Cardiac muscle cell (in vitro differentiated cells and primary cell): ENCODE results near the gene MACROD2. TPM values are rescaled to one million over a fixed set of nuclear protein-coding genes. Genes with fewer than 3 reads are reported as not detected.
"Not testable (repeated sequence)": the region's sequence is repeated elsewhere in the genome, so short reads cannot be mapped to it uniquely, and the experiment has no call there.

Experiments
- DNase-seq, 2 donors: peaks; one replicate each; pipeline versions ENCODE4 v3.0.0 to v3.0.0-alpha.2; 2010 to 2017; ENCODE audit warnings: low read depth in 1 of 2, low spot score in 1 of 2
- H3K27ac ChIP-seq: fragments of 200-600 bp; sonication (generic); 2 replicates; pipeline ENCODE4 v1.5.1; 2016
- H3K27me3 ChIP-seq: fragments of 200-600 bp; sonication (generic); 2 replicates; pipeline ENCODE4 v1.6.0; 2016; ENCODE audit warnings: control low read depth
- H3K36me3 ChIP-seq: fragments of 200-600 bp; sonication (generic); 2 replicates; pipeline ENCODE4 v1.5.1; 2016; ENCODE audit warnings: control low read depth
- H3K4me1 ChIP-seq: fragments of 200-600 bp; sonication (generic); 2 replicates; pipeline ENCODE4 v1.8.1; 2017; ENCODE audit warnings: low read depth, mild to moderate bottlenecking, mixed run types
- H3K4me3 ChIP-seq: fragments of 200-600 bp; sonication (generic); 2 replicates; pipeline ENCODE4 v1.5.1; 2016; ENCODE audit warnings: mild to moderate bottlenecking
- H3K9me3 ChIP-seq: fragments of 200-600 bp; sonication (generic); 2 replicates; pipeline ENCODE4 v1.5.1; 2017; ENCODE audit warnings: low read depth, mild to moderate bottlenecking, control low read depth
- polyA plus RNA-seq: library from polyadenylated mRNA; unstranded; fragments of >200 nt; fragmentation: Nextera tagmentation; extraction: Ambion mirVana; gene quantifications from 2 replicates; pipeline ENCODE4 v1.2.1, GENCODE V29; 2016
- total RNA-seq: library from RNA; depleted of rRNA; stranded (reverse); fragments of >200 nt; gene quantifications from 2 replicates; pipeline ENCODE4 v1.2.3, GENCODE V29; 2016
- TF ChIP-seq, protein P1 (sequence below): IDR thresholded peaks from 2 replicates; pipeline ENCODE4 v1.5.1; 2012; ENCODE audit warnings: low read depth, mild to moderate bottlenecking, low read length

The MACROD2 gene
- total and polyA plus RNA-seq, 2 experiments from 2014 or later = 9.3 to 14.4 TPM

DNA sequence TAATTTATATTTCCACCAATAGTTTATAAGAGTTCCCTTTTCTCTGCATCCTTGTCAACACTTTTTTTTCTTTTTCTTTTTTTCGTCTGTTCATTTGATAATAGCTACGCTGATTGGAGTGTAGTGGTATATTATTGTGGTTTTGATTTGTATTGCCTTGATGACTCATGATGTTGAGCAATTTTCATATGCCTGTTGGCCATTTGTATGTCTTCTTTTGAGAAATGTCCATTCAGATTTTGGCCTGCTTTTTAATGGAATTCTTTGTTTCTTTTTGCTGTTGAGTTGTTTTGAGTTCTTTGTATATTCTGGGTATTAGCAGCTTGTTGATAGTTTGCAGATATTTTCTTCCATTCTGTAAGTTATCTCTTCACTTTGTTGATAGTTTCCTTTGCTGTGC lies 1804.6 kb downstream of the MACROD2 start:
- TF ChIP-seq, protein P1, sequence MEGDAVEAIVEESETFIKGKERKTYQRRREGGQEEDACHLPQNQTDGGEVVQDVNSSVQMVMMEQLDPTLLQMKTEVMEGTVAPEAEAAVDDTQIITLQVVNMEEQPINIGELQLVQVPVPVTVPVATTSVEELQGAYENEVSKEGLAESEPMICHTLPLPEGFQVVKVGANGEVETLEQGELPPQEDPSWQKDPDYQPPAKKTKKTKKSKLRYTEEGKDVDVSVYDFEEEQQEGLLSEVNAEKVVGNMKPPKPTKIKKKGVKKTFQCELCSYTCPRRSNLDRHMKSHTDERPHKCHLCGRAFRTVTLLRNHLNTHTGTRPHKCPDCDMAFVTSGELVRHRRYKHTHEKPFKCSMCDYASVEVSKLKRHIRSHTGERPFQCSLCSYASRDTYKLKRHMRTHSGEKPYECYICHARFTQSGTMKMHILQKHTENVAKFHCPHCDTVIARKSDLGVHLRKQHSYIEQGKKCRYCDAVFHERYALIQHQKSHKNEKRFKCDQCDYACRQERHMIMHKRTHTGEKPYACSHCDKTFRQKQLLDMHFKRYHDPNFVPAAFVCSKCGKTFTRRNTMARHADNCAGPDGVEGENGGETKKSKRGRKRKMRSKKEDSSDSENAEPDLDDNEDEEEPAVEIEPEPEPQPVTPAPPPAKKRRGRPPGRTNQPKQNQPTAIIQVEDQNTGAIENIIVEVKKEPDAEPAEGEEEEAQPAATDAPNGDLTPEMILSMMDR = no peak
- H3K4me1 ChIP-seq = no peaks in the 10 kb centered on the region
- peak in 1 of 2 donors; percentile 3 for DNase-seq

DNA sequence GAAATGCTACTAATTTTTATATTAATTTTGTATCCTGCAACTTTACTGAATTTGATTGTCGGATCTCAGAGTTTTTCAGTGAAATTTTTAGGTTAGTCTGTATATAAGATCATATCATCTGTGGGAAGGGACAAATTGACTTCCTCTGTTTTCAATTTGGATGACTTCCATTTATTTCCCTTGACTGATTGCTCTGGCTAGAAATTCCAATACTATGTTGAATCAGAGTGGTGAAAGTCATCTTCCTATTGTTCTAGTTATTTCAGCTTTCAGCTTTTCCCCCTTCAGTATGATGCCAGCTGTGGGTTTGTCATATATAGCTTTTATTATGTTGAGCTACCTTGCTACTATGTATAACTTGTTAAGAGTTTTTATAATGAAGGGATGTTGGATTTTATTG lies 1806.7 kb downstream of the MACROD2 start:
- TF ChIP-seq, protein P1 = no peak
- no peaks in the 10 kb centered on the region for H3K27me3 ChIP-seq
- no peak overlapping the region for H3K27ac ChIP-seq
- no peak overlapping the region for H3K4me3 ChIP-seq
- H3K9me3 ChIP-seq = no peaks in the 10 kb centered on the region
- DNase-seq = no peak
- H3K4me1 ChIP-seq = no peaks in the 10 kb centered on the region
- H3K36me3 ChIP-seq = no peaks in the 10 kb centered on the region

More for the DNA sequence above, 1804.6 kb downstream of the MACROD2 start:
- Histone ChIP-seq H3K4me3 (no peak overlapping the region), H3K9me3 (no peaks in the 10 kb centered on the region), H3K27ac (no peak overlapping the region), H3K36me3 (no peaks in the 10 kb centered on the region), H3K27me3 (no peaks in the 10 kb centered on the region)

DNA sequence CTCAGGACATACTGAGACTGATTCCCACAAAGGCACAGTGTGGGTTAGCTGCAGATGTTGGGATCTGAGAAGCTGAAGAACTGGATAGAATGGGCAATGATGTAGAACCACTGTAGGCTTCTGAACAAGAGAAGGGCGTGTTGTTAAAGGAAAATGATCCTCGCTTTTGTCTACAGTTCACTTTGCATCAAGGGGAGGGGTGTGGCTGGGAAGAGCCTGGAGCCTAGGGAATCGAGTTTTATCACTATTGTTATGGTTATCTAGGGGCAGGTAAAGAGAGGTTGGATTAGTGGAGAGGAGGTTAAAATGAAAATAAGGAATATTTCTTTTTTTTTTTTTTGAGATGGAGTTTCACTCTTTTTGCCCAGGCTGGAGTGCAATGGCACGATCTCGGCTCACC lies 1809.8 kb downstream of the MACROD2 start:
- no peak for DNase-seq

DNA sequence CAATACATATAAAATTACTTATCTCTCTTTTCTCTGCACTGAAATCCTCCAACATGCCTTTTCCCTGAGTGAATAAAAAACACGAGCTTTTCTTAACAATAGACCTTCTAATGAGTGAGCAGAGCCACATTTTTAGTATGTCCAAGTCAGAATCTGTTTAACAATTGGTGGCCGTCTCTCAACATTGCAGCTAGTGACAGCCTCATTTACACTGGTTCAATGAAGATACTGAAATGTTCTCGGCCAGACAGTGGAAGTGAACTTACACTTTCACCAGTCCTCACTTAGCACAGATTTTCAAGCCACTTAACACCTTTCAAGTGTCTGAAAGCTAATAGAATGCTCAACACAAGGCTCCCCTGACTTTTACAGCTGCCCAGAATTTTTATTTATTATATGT lies 1810.8 kb downstream of the MACROD2 start:
- Histone ChIP-seq H3K27ac (no peak overlapping the region), H3K4me1 (no peaks in the 10 kb centered on the region)
- TF ChIP-seq, protein P1 = no peak

More for the DNA sequence above, 1809.8 kb downstream of the MACROD2 start:
- Histone ChIP-seq H3K27ac (no peak overlapping the region), H3K4me3 (no peak overlapping the region), H3K36me3 (no peaks in the 10 kb centered on the region), H3K9me3 (no peaks in the 10 kb centered on the region), H3K27me3 (no peaks in the 10 kb centered on the region), H3K4me1 (no peaks in the 10 kb centered on the region)
- TF ChIP-seq, protein P1 = no peak

DNA sequence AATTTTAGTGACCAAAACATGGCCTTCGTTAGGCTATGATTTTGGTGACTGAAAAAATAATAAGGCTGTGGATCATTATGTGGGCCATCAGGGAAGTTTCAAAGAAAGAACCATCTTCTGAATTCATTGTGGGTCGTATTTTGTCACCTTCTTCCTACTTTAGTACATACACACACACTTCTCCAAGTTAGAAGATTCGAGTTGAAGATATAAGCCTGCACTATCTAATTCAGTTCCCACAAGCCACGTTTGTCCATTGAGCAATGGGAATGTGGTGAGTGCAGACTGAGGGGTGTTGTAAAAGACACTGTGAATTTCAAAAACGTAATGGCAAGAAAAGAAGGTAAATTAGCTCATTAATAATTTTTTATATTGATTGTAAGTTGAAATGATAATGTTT lies 1812.0 kb downstream of the MACROD2 start:
- H3K36me3 ChIP-seq = no peaks in the 10 kb centered on the region
- H3K4me1 ChIP-seq = no peaks in the 10 kb centered on the region
- H3K27ac ChIP-seq = no peak overlapping the region
- H3K4me3 ChIP-seq = no peak overlapping the region
- H3K27me3 ChIP-seq = no peaks in the 10 kb centered on the region
- DNase-seq = no peak
- H3K9me3 ChIP-seq = no peaks in the 10 kb centered on the region
- TF ChIP-seq, protein P1 = no peak

More for the DNA sequence above, 1810.8 kb downstream of the MACROD2 start:
- no peaks in the 10 kb centered on the region for H3K36me3 ChIP-seq
- H3K9me3 ChIP-seq = no peaks in the 10 kb centered on the region
- no peak for DNase-seq
- H3K27me3 ChIP-seq = no peaks in the 10 kb centered on the region
- no peak overlapping the region for H3K4me3 ChIP-seq

DNA sequence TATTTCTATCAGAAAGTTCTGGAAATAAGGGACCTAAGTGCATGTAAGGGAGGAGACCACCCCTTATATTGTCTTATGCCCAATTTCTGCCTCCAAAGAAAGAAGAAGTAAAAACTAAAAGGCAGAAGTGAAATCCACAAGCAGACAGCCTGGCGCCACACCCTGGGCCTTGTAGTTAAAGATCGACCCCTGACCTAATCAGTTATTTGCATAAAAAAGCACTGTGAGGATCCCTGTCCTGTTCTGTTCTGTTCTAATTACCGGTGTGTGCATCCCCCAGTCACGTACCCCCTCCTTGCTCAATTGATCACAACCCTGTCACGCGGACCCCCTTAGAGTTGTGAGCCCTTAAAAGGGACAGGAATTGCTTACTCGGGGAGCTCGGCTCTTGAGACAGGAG lies 1812.5 kb downstream of the MACROD2 start:
- DNase-seq, H3K36me3 ChIP-seq, H3K27ac ChIP-seq, H3K4me3 ChIP-seq, H3K4me1 ChIP-seq, H3K27me3 ChIP-seq, H3K9me3 ChIP-seq: not testable (repeated sequence)
